Measurements from ENCODE around the gene TADA2B.

The TADA2B gene

DNA sequence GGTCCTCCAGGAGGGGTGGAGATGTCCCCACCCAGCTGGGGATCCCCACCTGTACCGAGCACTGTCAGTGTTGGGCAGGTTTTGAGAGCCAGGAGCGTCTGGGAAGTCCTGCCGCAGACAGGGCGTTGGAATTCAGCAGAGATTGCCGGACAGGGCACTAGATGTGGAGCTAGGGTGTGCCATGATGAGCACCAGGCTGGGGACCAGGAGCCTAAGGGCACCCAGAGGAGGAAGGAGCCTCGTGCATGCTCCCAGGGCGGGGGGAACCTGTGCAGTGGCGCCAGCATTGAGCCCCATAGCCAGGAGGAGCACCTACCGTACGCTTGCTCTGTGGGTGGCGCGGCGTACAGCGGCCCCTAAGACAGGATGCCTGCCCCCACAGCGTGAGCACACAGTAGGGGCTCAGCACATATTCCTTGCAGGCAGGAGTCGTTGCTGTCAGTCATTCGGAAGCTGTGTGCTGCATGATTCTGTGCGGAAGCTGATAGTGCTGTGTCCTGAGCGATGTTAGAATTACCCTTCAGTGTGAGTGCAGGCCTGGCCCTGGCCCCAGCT lies 18.8 kb upstream of the TADA2B start:
- Histone ChIP-seq H3K4me3 (ENCODE audit: low read depth, low read length) (no peak overlapping the region), H3K27me3 (ENCODE audit: insufficient read depth, low read depth, severe bottlenecking) (no peaks in the 10 kb centered on the region), H3K9me3 (ENCODE audit: severe bottlenecking) (no peaks in the 10 kb centered on the region), H3K36me3 (peaks cover 38% of the 10 kb centered on the region), H3K27ac (no peak overlapping the region)
- DNase-seq = no peak
- TF ChIP-seq, protein P1, sequence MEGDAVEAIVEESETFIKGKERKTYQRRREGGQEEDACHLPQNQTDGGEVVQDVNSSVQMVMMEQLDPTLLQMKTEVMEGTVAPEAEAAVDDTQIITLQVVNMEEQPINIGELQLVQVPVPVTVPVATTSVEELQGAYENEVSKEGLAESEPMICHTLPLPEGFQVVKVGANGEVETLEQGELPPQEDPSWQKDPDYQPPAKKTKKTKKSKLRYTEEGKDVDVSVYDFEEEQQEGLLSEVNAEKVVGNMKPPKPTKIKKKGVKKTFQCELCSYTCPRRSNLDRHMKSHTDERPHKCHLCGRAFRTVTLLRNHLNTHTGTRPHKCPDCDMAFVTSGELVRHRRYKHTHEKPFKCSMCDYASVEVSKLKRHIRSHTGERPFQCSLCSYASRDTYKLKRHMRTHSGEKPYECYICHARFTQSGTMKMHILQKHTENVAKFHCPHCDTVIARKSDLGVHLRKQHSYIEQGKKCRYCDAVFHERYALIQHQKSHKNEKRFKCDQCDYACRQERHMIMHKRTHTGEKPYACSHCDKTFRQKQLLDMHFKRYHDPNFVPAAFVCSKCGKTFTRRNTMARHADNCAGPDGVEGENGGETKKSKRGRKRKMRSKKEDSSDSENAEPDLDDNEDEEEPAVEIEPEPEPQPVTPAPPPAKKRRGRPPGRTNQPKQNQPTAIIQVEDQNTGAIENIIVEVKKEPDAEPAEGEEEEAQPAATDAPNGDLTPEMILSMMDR (IDR thresholded peaks at IDR 0.05; ENCODE audit: low read depth, low read length) = no peak

DNA sequence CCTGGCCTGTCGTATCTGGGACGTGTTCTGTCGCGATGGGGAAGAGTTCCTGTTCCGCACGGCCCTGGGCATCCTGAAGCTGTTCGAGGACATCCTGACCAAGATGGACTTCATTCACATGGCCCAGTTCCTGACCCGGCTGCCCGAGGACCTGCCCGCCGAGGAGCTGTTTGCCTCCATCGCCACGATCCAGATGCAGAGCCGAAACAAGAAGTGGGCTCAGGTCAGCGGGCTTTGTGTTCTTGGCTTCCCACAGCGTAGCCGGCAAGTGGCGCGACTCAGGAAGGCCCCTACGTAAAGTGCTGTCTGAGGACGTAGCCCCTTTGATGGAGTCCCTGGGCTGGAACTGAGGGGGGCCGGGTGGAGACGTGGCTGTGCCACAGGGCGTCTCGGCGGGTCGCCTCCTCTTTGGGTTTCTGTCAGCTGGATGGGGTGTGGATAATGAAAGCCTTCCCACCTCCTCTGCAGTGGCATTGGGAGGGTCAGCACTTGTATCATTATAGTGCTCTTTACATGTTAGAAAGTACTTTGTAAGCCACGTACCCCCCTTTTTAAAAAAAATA lies 18.1 kb upstream of the TADA2B start:
- no peak for DNase-seq
- Histone ChIP-seq H3K36me3 (peaks cover 42% of the 10 kb centered on the region), H3K27me3 (ENCODE audit: insufficient read depth, low read depth, severe bottlenecking) (no peaks in the 10 kb centered on the region), H3K4me3 (ENCODE audit: low read depth, low read length) (no peak overlapping the region), H3K27ac (no peak overlapping the region), H3K9me3 (ENCODE audit: severe bottlenecking) (no peaks in the 10 kb centered on the region)
- TF ChIP-seq, protein P1 (IDR thresholded peaks at IDR 0.05; ENCODE audit: low read depth, low read length) = no peak

DNA sequence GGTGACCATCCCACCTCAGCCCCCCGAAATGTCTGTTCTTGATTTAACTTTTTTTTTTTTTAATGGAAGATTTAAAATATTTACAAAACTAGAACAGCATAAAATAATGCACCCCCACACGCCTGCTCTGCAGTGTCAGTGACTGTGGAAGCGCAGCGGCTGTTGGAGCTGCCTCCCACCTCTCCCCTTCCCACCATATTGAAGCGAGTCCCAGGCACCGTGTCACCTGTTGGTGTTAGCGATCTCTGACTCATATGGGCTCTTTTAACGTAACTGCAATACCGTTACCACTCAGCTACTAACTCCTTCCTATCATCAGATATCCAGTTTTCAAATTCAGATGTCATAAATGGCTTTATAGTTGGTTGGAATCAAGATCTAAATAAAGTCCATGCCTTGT lies 17.1 kb upstream of the TADA2B start:
- TF ChIP-seq, protein P1 (IDR thresholded peaks at IDR 0.05; ENCODE audit: low read depth, low read length) = no peak
- H3K4me3 ChIP-seq (ENCODE audit: low read depth, low read length) = no peak overlapping the region
- no peaks in the 10 kb centered on the region for H3K27me3 ChIP-seq (ENCODE audit: insufficient read depth, low read depth, severe bottlenecking)
- H3K36me3 ChIP-seq = peaks cover 43% of the 10 kb centered on the region
- DNase-seq = no peak
- no peak overlapping the region for H3K27ac ChIP-seq
- H3K9me3 ChIP-seq (ENCODE audit: severe bottlenecking) = no peaks in the 10 kb centered on the region

DNA sequence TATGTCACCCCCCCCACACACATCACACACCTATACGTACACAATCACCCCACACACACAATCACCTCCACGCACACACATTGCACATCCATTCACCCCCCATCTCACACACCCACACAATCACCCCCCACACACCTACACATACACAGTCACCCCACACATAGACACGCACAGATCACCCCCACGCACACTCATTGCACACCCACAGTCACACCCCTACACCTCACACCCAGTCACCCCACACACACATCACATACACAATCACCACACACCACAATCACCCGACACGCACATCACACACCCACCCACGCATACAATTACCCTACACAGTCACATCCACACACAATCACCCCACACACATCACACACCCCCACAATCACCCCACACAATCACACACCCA lies 15.9 kb upstream of the TADA2B start:
- Histone ChIP-seq H3K36me3 (peaks cover 46% of the 10 kb centered on the region), H3K9me3 (ENCODE audit: severe bottlenecking) (no peaks in the 10 kb centered on the region), H3K27ac (no peak overlapping the region), H3K27me3 (ENCODE audit: insufficient read depth, low read depth, severe bottlenecking) (no peaks in the 10 kb centered on the region), H3K4me3 (ENCODE audit: low read depth, low read length) (no peak overlapping the region)
- TF ChIP-seq, protein P1 (IDR thresholded peaks at IDR 0.05; ENCODE audit: low read depth, low read length) = no peak
- no peak for DNase-seq

DNA sequence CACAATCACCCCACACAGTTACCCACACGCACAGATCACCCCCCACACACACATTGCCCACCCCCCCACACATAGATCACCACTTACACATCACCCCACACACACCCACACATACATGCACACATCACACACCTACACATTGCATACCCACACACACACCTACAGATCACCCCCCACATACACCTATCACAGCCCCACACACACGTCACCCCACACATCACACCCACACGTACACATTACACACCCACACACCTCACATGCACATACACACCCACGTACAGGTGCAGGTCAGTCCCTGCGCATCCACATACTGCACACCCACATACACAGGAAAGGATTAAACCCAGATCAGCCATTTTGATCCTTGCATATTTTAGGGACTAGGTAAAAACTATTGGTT lies 15.3 kb upstream of the TADA2B start:
- Histone ChIP-seq H3K27ac (no peak overlapping the region), H3K36me3 (peaks cover 48% of the 10 kb centered on the region), H3K9me3 (ENCODE audit: severe bottlenecking) (no peaks in the 10 kb centered on the region), H3K4me3 (ENCODE audit: low read depth, low read length) (no peak overlapping the region), H3K27me3 (ENCODE audit: insufficient read depth, low read depth, severe bottlenecking) (no peaks in the 10 kb centered on the region)
- TF ChIP-seq, protein P1 (IDR thresholded peaks at IDR 0.05; ENCODE audit: low read depth, low read length) = no peak
- DNase-seq = no peak

DNA sequence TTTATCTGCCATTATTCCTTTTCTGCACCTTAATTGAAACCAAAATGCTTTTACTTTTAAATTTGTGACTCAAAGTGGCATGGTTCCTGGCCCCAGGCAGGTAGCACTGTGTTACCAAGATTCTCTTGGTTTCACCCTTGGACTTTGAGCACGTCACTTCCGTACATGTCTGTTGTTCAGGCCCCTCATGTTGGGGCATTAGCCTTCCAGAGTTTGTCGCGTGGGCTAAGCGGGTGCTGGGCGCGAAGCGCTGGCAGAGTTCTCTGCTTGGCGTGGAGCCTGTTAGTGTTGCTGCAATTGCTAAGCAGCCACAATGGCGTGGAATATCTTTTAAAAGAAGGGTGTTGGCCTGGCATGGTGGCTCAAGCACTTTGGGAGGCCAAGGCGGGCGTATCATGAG lies 14.0 kb upstream of the TADA2B start:
- Histone ChIP-seq H3K27me3 (ENCODE audit: insufficient read depth, low read depth, severe bottlenecking) (no peaks in the 10 kb centered on the region), H3K27ac (no peak overlapping the region), H3K9me3 (ENCODE audit: severe bottlenecking) (no peaks in the 10 kb centered on the region), H3K36me3 (peaks cover 48% of the 10 kb centered on the region), H3K4me3 (ENCODE audit: low read depth, low read length) (no peak overlapping the region)
- DNase-seq = no peak
- TF ChIP-seq, protein P1 (IDR thresholded peaks at IDR 0.05; ENCODE audit: low read depth, low read length) = no peak
